NCI-H69 (cell line): ENCODE data around the gene MAPKAP1.

ENCODE experiments used
- DNase-seq: peaks from one replicate; lab custom pipeline; 2025; lab: John Stamatoyannopoulos, UW

Gene MAPKAP1

DNA sequence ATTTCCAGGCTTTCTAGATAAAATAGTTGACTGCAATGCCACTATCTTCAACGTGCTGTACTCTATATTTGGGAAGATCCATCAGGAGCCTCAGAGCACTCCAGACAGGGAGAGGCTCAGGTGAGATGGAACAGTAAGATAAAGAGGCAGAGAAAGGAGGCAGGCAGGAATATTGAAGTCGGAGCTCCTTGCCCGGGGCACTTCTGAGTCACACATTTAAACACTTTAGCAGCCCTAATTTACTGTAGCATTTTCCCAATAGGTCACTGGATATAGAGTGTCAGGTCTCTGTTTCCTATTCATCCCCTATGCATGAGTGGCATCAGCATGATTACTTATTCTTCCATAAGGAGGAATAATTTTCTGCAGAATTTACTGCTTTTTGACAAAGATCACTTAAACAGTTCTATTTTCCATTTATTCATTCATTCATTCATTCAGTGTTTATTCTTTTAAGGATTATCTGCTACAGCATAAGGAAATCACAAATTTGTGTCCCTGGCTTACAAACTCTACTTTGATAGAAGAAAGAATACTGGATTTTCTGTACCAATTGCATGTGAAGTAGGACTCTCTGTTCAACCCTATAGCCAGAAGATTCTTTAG, 170.7 kb downstream of the MAPKAP1 start:
- DNase-seq, result peak; percentile 96

GRCh38 chr9:125534971-125535701, 171.9 kb downstream of the MAPKAP1 start:
- peak; percentile 48 for DNase-seq

GRCh38 chr9:125532812-125533594, 174.0 kb downstream of the MAPKAP1 start:
- DNase-seq, result peak; percentile 48

DNA sequence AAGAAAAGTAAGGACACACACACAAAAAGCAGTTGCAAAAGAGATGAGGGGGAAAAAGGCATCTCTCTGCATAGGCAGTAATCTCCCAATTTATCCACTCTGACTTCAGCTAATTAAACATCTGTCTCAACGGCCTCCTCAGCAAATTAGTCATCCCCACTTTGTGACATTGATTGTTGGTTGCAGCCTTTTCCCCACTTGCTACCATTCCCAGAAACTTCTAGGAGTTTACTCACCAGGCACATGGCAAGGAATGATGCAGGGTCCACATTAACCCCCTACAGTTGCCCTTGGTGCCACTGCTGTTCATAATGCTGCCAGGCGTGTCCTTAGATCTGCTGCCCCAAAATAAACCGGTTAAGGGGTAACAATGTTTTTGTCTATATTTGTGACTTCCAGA, 174.6 kb downstream of the MAPKAP1 start:
- DNase-seq, result peak; percentile 92

GRCh38 chr9:125529589-125530515, 177.2 kb downstream of the MAPKAP1 start:
- DNase-seq, result peak; percentile 47

- DNase-seq, result no peak
Measured at GRCh38 chr9:125529107-125529506, 177.9 kb downstream of the MAPKAP1 start.

DNA sequence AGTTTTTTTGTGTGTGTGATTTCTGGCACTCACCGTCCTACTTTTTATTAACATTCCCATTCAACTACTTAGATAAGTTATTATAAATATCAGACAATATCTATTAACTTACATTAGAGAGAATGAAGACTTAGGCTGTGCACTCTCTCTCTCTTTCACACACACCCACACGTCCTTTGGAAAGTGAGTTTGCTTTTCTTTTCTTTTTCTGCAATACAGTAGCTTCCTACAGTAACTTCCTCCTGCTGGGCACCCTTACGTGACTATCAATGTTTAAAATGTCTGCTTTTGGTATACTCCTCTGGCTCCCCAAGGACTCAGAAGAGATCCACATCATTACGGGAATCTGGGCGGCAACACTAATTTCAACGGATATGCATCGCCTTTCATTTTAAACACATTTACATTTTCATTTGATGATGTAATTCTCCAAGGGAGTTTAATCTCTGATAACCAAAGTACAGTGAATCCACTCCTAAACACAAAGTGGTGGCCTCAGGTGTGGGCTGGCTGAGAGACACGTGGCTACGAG, 179.5 kb downstream of the MAPKAP1 start:
- no peak for DNase-seq

DNA sequence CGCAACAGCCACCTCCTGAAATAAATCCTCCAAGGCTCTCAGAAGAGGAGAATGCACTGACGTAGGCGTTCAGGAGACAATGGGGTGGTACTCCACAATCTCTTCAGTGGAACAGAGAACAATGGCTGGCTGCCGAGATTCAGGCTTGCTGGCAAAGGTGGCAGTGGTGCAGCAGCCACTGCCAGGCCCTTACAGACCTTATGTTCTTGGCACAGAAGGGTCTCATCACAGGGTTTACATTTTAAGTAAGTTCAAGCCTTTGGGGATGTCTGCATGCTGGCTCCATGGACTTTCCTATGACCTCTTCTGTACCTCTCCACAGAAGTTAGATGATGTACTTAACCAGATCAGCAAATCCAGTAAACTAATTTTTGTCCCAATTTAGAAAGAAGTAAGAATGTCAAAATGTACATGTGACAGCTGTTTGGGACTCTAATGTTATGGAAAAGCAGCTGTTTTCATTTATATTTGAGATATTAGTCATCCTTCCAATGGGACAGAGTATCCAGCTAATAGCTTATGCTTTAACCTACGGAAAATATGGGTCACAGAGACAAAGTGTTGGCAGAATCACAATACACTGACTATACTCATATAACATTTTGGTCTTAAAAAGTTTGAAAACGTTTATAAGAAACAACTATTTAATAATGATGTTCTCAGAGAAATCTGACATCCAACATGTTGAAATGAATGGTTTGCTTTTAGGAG, 180.9 kb downstream of the MAPKAP1 start:
- no peak for DNase-seq

GRCh38 chr9:125524583-125525355, 182.2 kb downstream of the MAPKAP1 start:
- DNase-seq, result peak; percentile 59

DNA sequence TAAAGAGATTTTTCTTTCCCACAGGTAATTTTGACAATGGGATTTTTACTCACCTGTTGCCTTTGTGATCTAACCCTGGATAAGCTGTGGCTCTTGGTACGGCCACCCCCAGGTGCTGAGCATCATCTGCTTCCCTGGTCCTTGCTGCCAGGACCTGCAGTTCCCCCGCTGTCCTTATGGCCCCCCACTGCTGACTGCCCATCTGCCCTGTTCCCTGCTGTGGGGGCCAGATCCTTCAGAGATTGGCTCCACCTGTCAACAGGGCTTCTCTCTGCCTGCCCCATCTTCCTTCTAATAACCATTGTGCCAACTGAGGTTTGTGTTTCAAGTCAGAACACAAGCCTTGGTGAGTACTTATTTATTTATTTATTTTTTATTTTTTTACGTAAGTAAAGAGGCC, 183.3 kb downstream of the MAPKAP1 start:
- peak; percentile 67 for DNase-seq

DNA sequence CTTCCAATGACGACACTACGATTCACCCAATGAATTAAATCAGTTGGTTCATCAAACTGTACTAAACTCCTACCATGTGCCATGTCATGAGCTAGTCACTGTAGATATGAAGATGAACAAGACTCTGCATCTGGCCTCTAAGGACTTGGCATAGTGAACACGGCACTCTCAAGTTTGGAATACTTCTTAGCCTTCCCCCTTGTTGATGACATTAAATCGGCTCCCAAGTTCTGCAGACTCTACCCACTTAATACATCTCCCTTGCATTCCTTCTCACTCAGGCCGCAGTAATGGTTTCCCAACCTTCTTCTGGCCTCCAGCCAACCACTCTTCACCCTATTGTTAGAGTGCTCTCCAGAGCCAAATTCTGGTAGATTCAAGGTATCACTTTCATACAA, 184.7 kb downstream of the MAPKAP1 start:
- DNase-seq, result peak; percentile 14

- DNase-seq, result no peak
Measured at GRCh38 chr9:125521462-125522327, 185.3 kb downstream of the MAPKAP1 start.

DNA sequence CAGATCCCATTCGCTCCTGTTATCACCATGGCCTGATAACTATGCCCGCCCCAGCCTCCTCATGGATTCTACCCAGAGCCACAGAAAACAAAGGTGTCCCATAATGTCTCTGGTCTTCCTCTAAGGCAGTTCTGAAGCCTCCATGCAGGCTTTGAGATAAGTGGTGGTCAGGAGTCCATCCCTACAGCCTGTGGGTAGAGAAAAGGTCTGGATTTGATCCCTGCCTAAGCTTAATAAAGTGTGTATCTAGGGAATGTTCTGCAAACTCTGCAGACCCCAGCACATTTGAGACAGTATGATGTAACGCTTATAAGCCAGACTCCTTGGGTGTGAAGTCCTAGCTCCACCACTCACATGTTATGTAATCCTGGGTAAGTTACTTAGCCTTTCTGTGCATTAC, 187.3 kb downstream of the MAPKAP1 start:
- DNase-seq, result no peak

GRCh38 chr9:125517577-125517976, 189.4 kb downstream of the MAPKAP1 start:
- no peak for DNase-seq

- no peak for DNase-seq
Measured at GRCh38 chr9:125515983-125516940, 190.7 kb downstream of the MAPKAP1 start.

DNA sequence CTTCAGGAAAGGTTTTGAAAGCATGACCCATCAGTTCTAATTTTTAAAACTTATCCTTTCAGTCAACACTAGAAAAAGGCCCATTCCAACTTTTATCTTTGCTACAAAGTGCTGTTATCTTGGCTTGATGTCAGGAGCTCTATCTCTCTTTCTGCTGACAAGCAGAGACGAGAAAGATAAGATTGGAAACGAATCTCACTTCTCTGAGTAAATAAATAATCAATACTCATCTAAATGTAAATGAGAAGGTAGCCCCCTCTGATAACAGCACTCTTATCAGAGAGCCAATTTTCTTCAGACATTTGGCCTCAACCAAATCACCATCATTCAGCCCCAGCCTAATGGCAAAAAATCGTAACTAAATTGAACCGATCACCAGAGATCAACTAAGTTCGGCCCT, 191.7 kb downstream of the MAPKAP1 start:
- DNase-seq, result no peak

DNA sequence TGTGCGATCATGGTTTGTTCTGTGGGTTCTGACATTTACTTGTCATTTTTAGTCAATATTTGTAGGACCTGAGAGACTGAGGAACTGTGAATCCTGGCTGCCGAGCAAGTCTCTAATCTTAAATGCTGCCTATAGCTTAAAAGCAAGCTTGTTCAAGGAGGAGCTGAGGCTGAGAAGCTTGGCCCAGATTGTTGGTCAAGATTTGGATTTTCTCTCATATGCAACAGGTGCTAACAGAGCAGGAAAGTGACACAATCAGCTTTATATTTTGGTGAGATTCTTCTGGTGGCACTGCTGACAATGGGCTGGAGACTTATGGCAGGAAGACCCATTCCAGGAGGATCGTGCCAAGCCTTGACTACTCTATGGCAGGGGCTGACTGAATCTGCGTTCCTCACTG, 192.5 kb downstream of the MAPKAP1 start:
- DNase-seq, result no peak
